ENCODE results near the gene APBA1.
"Not testable (repeated sequence)": the region's sequence is repeated elsewhere in the genome, so short reads cannot be mapped to it uniquely, and the experiment has no call there.

APBA1 gene

GRCh38 chr9:69458176-69458575, 214.0 kb downstream of the APBA1 start:
- no peaks in the 10 kb centered on the region for H3K36me3 ChIP-seq (replicated peaks)
- in situ Hi-C loops (cut with MboI; ENCODE audit: low sequenced_read_pairs), result no loop called here
- DNase-seq (ENCODE audit: low spot score in 2 of 2), result no peak

GRCh38 chr9:69456201-69456600, 216.0 kb downstream of the APBA1 start:
- no peak overlapping the region for H3K4me3 ChIP-seq
- DNase-seq (ENCODE audit: low spot score in 2 of 2), result no peak
- no peaks in the 10 kb centered on the region for H3K4me1 ChIP-seq
- no peaks in the 10 kb centered on the region for H3K36me3 ChIP-seq (replicated peaks)
- H3K9me3 ChIP-seq, result no peaks in the 10 kb centered on the region
- no peaks in the 10 kb centered on the region for H3K27me3 ChIP-seq (ENCODE audit: low read depth)
- in situ Hi-C loops (cut with MboI; ENCODE audit: low sequenced_read_pairs), result no loop called here

More at GRCh38 chr9:69458176-69458575, 214.0 kb downstream of the APBA1 start:
- Histone ChIP-seq H3K27me3 (ENCODE audit: low read depth) (no peaks in the 10 kb centered on the region), H3K9me3 (no peaks in the 10 kb centered on the region), H3K4me1 (no peaks in the 10 kb centered on the region), H3K4me3 (no peak overlapping the region)

GRCh38 chr9:69455311-69455710, 216.9 kb downstream of the APBA1 start:
- no peak for DNase-seq (ENCODE audit: low spot score in 2 of 2)
- Histone ChIP-seq H3K27me3 (ENCODE audit: low read depth) (no peaks in the 10 kb centered on the region), H3K4me1 (no peaks in the 10 kb centered on the region), H3K4me3 (no peak overlapping the region), H3K36me3 (replicated peaks) (no peaks in the 10 kb centered on the region), H3K9me3 (no peaks in the 10 kb centered on the region)
- in situ Hi-C loops (cut with MboI; ENCODE audit: low sequenced_read_pairs), result no loop called here

- in situ Hi-C loops (cut with MboI; ENCODE audit: low sequenced_read_pairs), result loop anchor here (5.0 kb wide), 1 partner anchor 48 kb away; no protein-coding TSS in a partner anchor
- no peaks in the 10 kb centered on the region for H3K9me3 ChIP-seq
- no peaks in the 10 kb centered on the region for H3K4me1 ChIP-seq
- no peaks in the 10 kb centered on the region for H3K27me3 ChIP-seq (ENCODE audit: low read depth)
- no peaks in the 10 kb centered on the region for H3K36me3 ChIP-seq (replicated peaks)
- DNase-seq (ENCODE audit: low spot score in 2 of 2), result no peak
- H3K4me3 ChIP-seq, result no peak overlapping the region
These were observed 217.8 kb downstream of the APBA1 start for GRCh38 chr9:69454321-69454720.

GRCh38 chr9:69453746-69454145, 218.4 kb downstream of the APBA1 start:
- DNase-seq (ENCODE audit: low spot score in 2 of 2), result no peak
- Histone ChIP-seq H3K4me3 (no peak overlapping the region), H3K27me3 (ENCODE audit: low read depth) (no peaks in the 10 kb centered on the region), H3K9me3 (no peaks in the 10 kb centered on the region), H3K4me1 (no peaks in the 10 kb centered on the region), H3K36me3 (replicated peaks) (no peaks in the 10 kb centered on the region)
- in situ Hi-C loops (cut with MboI; ENCODE audit: low sequenced_read_pairs), result loop anchor here (5.0 kb wide), 1 partner anchor 49 kb away; no protein-coding TSS in a partner anchor

GRCh38 chr9:69452110-69452782, 219.9 kb downstream of the APBA1 start:
- in situ Hi-C loops (cut with MboI; ENCODE audit: low sequenced_read_pairs), result loop anchor here (5.0 kb wide), 1 partner anchor 50 kb away; no protein-coding TSS in a partner anchor
- Histone ChIP-seq H3K36me3 (replicated peaks) (no peaks in the 10 kb centered on the region), H3K9me3 (no peaks in the 10 kb centered on the region), H3K4me3 (no peak overlapping the region), H3K4me1 (no peaks in the 10 kb centered on the region), H3K27me3 (ENCODE audit: low read depth) (no peaks in the 10 kb centered on the region)
- no peak for DNase-seq (ENCODE audit: low spot score in 2 of 2)

GRCh38 chr9:69446496-69446895, 225.7 kb downstream of the APBA1 start:
- in situ Hi-C loops (cut with MboI; ENCODE audit: low sequenced_read_pairs), result no loop called here
- Histone ChIP-seq H3K4me1 (no peaks in the 10 kb centered on the region), H3K4me3 (no peak overlapping the region), H3K9me3 (no peaks in the 10 kb centered on the region), H3K36me3 (replicated peaks) (no peaks in the 10 kb centered on the region), H3K27me3 (ENCODE audit: low read depth) (no peaks in the 10 kb centered on the region)
- DNase-seq (ENCODE audit: low spot score in 2 of 2), result no peak

GRCh38 chr9:69445251-69445650, 226.9 kb downstream of the APBA1 start:
- Histone ChIP-seq H3K9me3 (no peaks in the 10 kb centered on the region), H3K4me1 (no peaks in the 10 kb centered on the region), H3K27me3 (ENCODE audit: low read depth) (no peaks in the 10 kb centered on the region), H3K4me3 (no peak overlapping the region), H3K36me3 (replicated peaks) (no peaks in the 10 kb centered on the region; the same call in 1 of the 2 replicates)
- in situ Hi-C loops (cut with MboI; ENCODE audit: low sequenced_read_pairs), result no loop called here
- no peak for DNase-seq (ENCODE audit: low spot score in 2 of 2)

- H3K4me1 ChIP-seq, result no peaks in the 10 kb centered on the region
- in situ Hi-C loops (cut with MboI; ENCODE audit: low sequenced_read_pairs), result no loop called here
- no peaks in the 10 kb centered on the region for H3K9me3 ChIP-seq
- no peaks in the 10 kb centered on the region for H3K27me3 ChIP-seq (ENCODE audit: low read depth)
- no peak overlapping the region for H3K4me3 ChIP-seq
- DNase-seq (ENCODE audit: low spot score in 2 of 2), result no peak
- H3K36me3 ChIP-seq (replicated peaks), result no peaks in the 10 kb centered on the region; the same call in 1 of the 2 replicates
These were observed 227.4 kb downstream of the APBA1 start for GRCh38 chr9:69444791-69445190.

- Histone ChIP-seq H3K36me3 (replicated peaks) (peaks cover 3% of the 10 kb centered on the region; the same call in 1 of the 2 replicates), H3K9me3 (no peaks in the 10 kb centered on the region), H3K4me1 (no peaks in the 10 kb centered on the region), H3K27me3 (ENCODE audit: low read depth) (no peaks in the 10 kb centered on the region), H3K4me3 (no peak overlapping the region)
- no peak for DNase-seq (ENCODE audit: low spot score in 2 of 2)
- in situ Hi-C loops (cut with MboI; ENCODE audit: low sequenced_read_pairs), result no loop called here
These were observed 228.2 kb downstream of the APBA1 start for GRCh38 chr9:69444021-69444420.

GRCh38 chr9:69443178-69443577, 229.0 kb downstream of the APBA1 start:
- H3K4me3 ChIP-seq, result no peak overlapping the region
- DNase-seq (ENCODE audit: low spot score in 2 of 2), result no peak
- no peaks in the 10 kb centered on the region for H3K4me1 ChIP-seq
- H3K36me3 ChIP-seq (replicated peaks), result peaks cover 3% of the 10 kb centered on the region; the same call in 1 of the 2 replicates
- H3K27me3 ChIP-seq (ENCODE audit: low read depth), result no peaks in the 10 kb centered on the region
- no peaks in the 10 kb centered on the region for H3K9me3 ChIP-seq
- in situ Hi-C loops (cut with MboI; ENCODE audit: low sequenced_read_pairs), result no loop called here

- no peaks in the 10 kb centered on the region for H3K27me3 ChIP-seq (ENCODE audit: low read depth)
These were observed 229.7 kb downstream of the APBA1 start for GRCh38 chr9:69442486-69442885.

GRCh38 chr9:69440254-69440955, 231.8 kb downstream of the APBA1 start:
- H3K9me3 ChIP-seq; H3K36me3 ChIP-seq (replicated peaks); H3K4me1 ChIP-seq; in situ Hi-C loops (cut with MboI; ENCODE audit: low sequenced_read_pairs); H3K4me3 ChIP-seq; H3K27me3 ChIP-seq (ENCODE audit: low read depth); DNase-seq (ENCODE audit: low spot score in 2 of 2): not testable (repeated sequence)

More at GRCh38 chr9:69442486-69442885, 229.7 kb downstream of the APBA1 start:
- H3K9me3 ChIP-seq, result no peaks in the 10 kb centered on the region
- in situ Hi-C loops (cut with MboI; ENCODE audit: low sequenced_read_pairs), result no loop called here
- peaks cover 3% of the 10 kb centered on the region; the same call in 1 of the 2 replicates for H3K36me3 ChIP-seq (replicated peaks)
- H3K4me1 ChIP-seq, result no peaks in the 10 kb centered on the region
- DNase-seq (ENCODE audit: low spot score in 2 of 2), result no peak
- H3K4me3 ChIP-seq, result no peak overlapping the region

- DNase-seq (ENCODE audit: low spot score in 2 of 2); in situ Hi-C loops (cut with MboI; ENCODE audit: low sequenced_read_pairs); H3K9me3 ChIP-seq; H3K4me3 ChIP-seq; H3K36me3 ChIP-seq (replicated peaks); H3K27me3 ChIP-seq (ENCODE audit: low read depth); H3K4me1 ChIP-seq: not testable (repeated sequence)
These were observed 232.5 kb downstream of the APBA1 start for GRCh38 chr9:69439654-69440053.
